Erythroblast (primary cell): ENCODE measurements around the gene COPE.

ENCODE experiments used
- GATA1 ChIP-seq: IDR thresholded peaks from 2 replicates; pipeline ENCODE4 v1.6.1; 2011; ENCODE audit warnings: low read depth, mild to moderate bottlenecking, control low read depth, low read length, moderate library complexity
- POLR2A ChIP-seq: IDR thresholded peaks from 2 replicates; pipeline ENCODE4 v1.6.1; 2011; ENCODE audit warnings: mild to moderate bottlenecking, low read length

- TF ChIP-seq POLR2A, result no peak
- TF ChIP-seq GATA1, result no peak
These were observed 62.6 kb downstream of the COPE start for GRCh38 chr19:18856385-18857126.
